ENCODE results near the gene BMP8A. TPM values are rescaled to one million over a fixed set of nuclear protein-coding genes. Genes with fewer than 3 reads are reported as not detected.

Gene BMP8A
- total and polyA plus RNA-seq, 2 of the 8 experiments (the other 6 are each of a cell fraction or from before 2014, with no cell fraction given), result 0.38 to 0.43 TPM

DNA sequence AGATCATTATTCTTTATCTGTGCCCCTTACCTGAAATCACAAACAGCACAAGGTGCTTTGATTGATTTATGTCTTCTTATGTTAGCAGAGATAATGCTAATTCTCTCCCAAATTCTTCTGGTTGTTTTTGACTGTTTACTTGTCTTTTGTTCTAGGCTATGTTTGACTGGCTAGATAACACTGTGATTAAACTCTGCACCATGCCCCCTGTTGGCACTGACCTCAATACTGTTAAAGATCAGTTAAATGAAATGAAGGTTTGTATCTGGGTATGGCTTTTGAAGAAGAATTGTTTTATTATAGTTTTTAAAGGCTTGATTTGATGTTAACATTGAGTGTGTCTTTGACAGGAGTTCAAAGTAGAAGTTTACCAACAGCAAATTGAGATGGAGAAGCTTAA, 49.6 kb upstream of the BMP8A start:
- H3K4me3 ChIP-seq (ENCODE audit: extremely low read depth in 1 of 4, insufficient read depth in 2 of 4, low read depth in 3 of 4, low read length in 4 of 4), result no peak overlapping the region
- no peak for DNase-seq (ENCODE audit: low read depth in 1 of 2, low spot score in 2 of 2)
- no peak overlapping the region for H2AFZ ChIP-seq (ENCODE audit: low read length)
- ChIA-PET POLR2A (ENCODE audit: partially characterized antibody) (interaction anchor here (0.9 kb wide), 1 partner anchor 71 kb away, joined by 3 read pairs; no protein-coding TSS in a partner anchor), CTCF (ENCODE audit: partially characterized antibody) (interaction anchor here (0.5 to 2.1 kb wide), 4 partner anchors 9 to 42 kb away, joined by 3 to 7 read pairs (median 6); no protein-coding TSS in a partner anchor)
- no peak overlapping the region for H2BK120ac ChIP-seq (replicated peaks; ENCODE audit: low read depth, low read length)
- no peaks in the 10 kb centered on the region for H3K79me2 ChIP-seq (ENCODE audit: control insufficient read depth in 1 of 2, insufficient read depth in 2 of 2, low read length in 2 of 2)
- no peak for FAIRE-seq
- H3K36me3 ChIP-seq (ENCODE audit: control insufficient read depth in 2 of 4, insufficient read depth in 4 of 4, low read length in 3 of 4), result peaks cover 42 to 95% (median 79%) of the 10 kb centered on the region in 4 experiments
- no peak overlapping the region for H3K56ac ChIP-seq (replicated peaks; ENCODE audit: insufficient read length, low read depth, low read length)
- no peak overlapping the region for H3K14ac ChIP-seq (ENCODE audit: insufficient read length)
- no peak overlapping the region for H4K91ac ChIP-seq (replicated peaks; ENCODE audit: insufficient read length, low read length)
- no peak overlapping the region for H2BK5ac ChIP-seq (ENCODE audit: low read depth, low read length)
- H3K9ac ChIP-seq (replicated peaks in 1 of 4; ENCODE audit: extremely low read depth in 1 of 4, low read depth in 3 of 4, low read length in 3 of 4), result no peak overlapping the region
- no peak overlapping the region for H2BK12ac ChIP-seq (ENCODE audit: low read depth, low read length)
- no peaks in the 10 kb centered on the region for H3K23me2 ChIP-seq (ENCODE audit: low read depth, low read length)
- H4K8ac ChIP-seq (ENCODE audit: extremely low read depth, insufficient read depth, low read length), result no peak overlapping the region; the same call in 1 of the 2 replicates
- H3K79me1 ChIP-seq (ENCODE audit: low read depth, low read length), result no peaks in the 10 kb centered on the region
- H2BK20ac ChIP-seq (ENCODE audit: low read length), result no peak overlapping the region
- H3K4ac ChIP-seq (replicated peaks; ENCODE audit: insufficient read length, low read depth, low read length), result no peak overlapping the region
- H3K4me2 ChIP-seq (ENCODE audit: insufficient read depth in 1 of 2, low read depth in 2 of 2, low read length in 2 of 2), result no peak overlapping the region
- no peak overlapping the region for H3K27ac ChIP-seq (ENCODE audit: low read depth, low read length)
- no peak overlapping the region for H3K23ac ChIP-seq (ENCODE audit: insufficient read length)
- no peak overlapping the region for H2AK5ac ChIP-seq (ENCODE audit: low read depth, low read length)
- no peak overlapping the region for H2BK15ac ChIP-seq (ENCODE audit: low read length)
- no peaks in the 10 kb centered on the region for H3K9me3 ChIP-seq (ENCODE audit: insufficient read depth in 2 of 2, low read depth in 1 of 2, low read length in 1 of 2)
- H4K20me1 ChIP-seq (replicated peaks in 1 of 2; ENCODE audit: control insufficient read depth in 1 of 2, insufficient read depth in 2 of 2, low read length in 2 of 2), result peaks cover 0 to 3% of the 10 kb centered on the region in 2 experiments
- no peak overlapping the region for H3K18ac ChIP-seq (ENCODE audit: extremely low read depth, low read length)
- TF ChIP-seq SUZ12 (IDR thresholded peaks at IDR 0.05; ENCODE audit: low read length), result no peak
- TF ChIP-seq, protein P1, sequence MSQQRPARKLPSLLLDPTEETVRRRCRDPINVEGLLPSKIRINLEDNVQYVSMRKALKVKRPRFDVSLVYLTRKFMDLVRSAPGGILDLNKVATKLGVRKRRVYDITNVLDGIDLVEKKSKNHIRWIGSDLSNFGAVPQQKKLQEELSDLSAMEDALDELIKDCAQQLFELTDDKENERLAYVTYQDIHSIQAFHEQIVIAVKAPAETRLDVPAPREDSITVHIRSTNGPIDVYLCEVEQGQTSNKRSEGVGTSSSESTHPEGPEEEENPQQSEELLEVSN (IDR thresholded peaks at IDR 0.05), result no peak
- no peak for TF ChIP-seq EP300 (IDR thresholded peaks at IDR 0.05; ENCODE audit: borderline replicate concordance in 1 of 2, low read depth in 2 of 2, low read length in 2 of 2)
- TF ChIP-seq SIN3A (conservative IDR thresholded peaks at IDR 0.05 in 1 of 2, IDR thresholded peaks at IDR 0.05 in 1 of 2; ENCODE audit: low read depth in 1 of 2, low read length in 2 of 2), result no peak
- TF ChIP-seq, protein P2, sequence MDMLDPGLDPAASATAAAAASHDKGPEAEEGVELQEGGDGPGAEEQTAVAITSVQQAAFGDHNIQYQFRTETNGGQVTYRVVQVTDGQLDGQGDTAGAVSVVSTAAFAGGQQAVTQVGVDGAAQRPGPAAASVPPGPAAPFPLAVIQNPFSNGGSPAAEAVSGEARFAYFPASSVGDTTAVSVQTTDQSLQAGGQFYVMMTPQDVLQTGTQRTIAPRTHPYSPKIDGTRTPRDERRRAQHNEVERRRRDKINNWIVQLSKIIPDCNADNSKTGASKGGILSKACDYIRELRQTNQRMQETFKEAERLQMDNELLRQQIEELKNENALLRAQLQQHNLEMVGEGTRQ (IDR thresholded peaks at IDR 0.05; ENCODE audit: low read length), result no peak
- no peak overlapping the region for H4K5ac ChIP-seq (ENCODE audit: insufficient read length, low read depth, low read length)
- no peaks in the 10 kb centered on the region for H3K4me1 ChIP-seq (replicated peaks in 1 of 4; ENCODE audit: control insufficient read depth in 3 of 4, insufficient read depth in 4 of 4, low read length in 3 of 4)
- no peaks in the 10 kb centered on the region for H3K27me3 ChIP-seq (replicated peaks in 1 of 4; ENCODE audit: control insufficient read depth in 3 of 4, extremely low read depth in 1 of 4, insufficient read depth in 3 of 4, low read length in 3 of 4)

All from H1 (cell line).